Stimulated activated CD4-positive, alpha-beta T cell treated with anti-CD3 and anti-CD28 coated beads, Interleukin-15, amount 100 ng/mL, for 1 hour (primary cell): ENCODE data around the gene TEPSIN.
A peak's percentile ranks its signal among the peaks of the same experiment; 100 is the strongest.

Experiments used
- DNase-seq, 2 donors: peaks; one replicate each; pipeline ENCODE4 v3.0.0-alpha.2; 2020; ENCODE audit warnings: low read depth in 1 of 2, low spot score in 1 of 2

TEPSIN gene

GRCh38 chr17:81271226-81271625 is 32.4 kb upstream of the TEPSIN start:
- no peak for DNase-seq

GRCh38 chr17:81270279-81270678 is 31.4 kb upstream of the TEPSIN start:
- DNase-seq: no peak

GRCh38 chr17:81267390-81268067 is 28.7 kb upstream of the TEPSIN start:
- no peak for DNase-seq

GRCh38 chr17:81265576-81265975 is 26.7 kb upstream of the TEPSIN start:
- no peak for DNase-seq

GRCh38 chr17:81264640-81265039 is 25.8 kb upstream of the TEPSIN start:
- DNase-seq: no peak

GRCh38 chr17:81263371-81264181 is 24.7 kb upstream of the TEPSIN start:
- no peak for DNase-seq

- no peak for DNase-seq
These were observed 22.9 kb upstream of the TEPSIN start for GRCh38 chr17:81261582-81262336.

- no peak for DNase-seq
These were observed 22.2 kb upstream of the TEPSIN start for GRCh38 chr17:81261096-81261495.

- DNase-seq: no peak
These were observed 21.8 kb upstream of the TEPSIN start for GRCh38 chr17:81260641-81261040.

GRCh38 chr17:81260171-81260570 is 21.3 kb upstream of the TEPSIN start:
- no peak for DNase-seq

GRCh38 chr17:81259058-81259605 is 20.3 kb upstream of the TEPSIN start:
- no peak for DNase-seq

GRCh38 chr17:81258292-81258691 is 19.4 kb upstream of the TEPSIN start:
- DNase-seq: no peak

GRCh38 chr17:81257533-81257932 is 18.7 kb upstream of the TEPSIN start:
- DNase-seq: no peak

- no peak for DNase-seq
These were observed 17.8 kb upstream of the TEPSIN start for GRCh38 chr17:81256616-81257015.

GRCh38 chr17:81254955-81255717 is 16.3 kb upstream of the TEPSIN start:
- no peak for DNase-seq

- DNase-seq: peak; percentile 24 to 37
These were observed 14.7 kb upstream of the TEPSIN start for GRCh38 chr17:81253358-81254131.

- no peak for DNase-seq
These were observed 14.1 kb upstream of the TEPSIN start for GRCh38 chr17:81252987-81253329.

- no peak for DNase-seq
These were observed 13.6 kb upstream of the TEPSIN start for GRCh38 chr17:81252326-81252986.

GRCh38 chr17:81251709-81252301 is 12.9 kb upstream of the TEPSIN start:
- DNase-seq: no peak
